Calu3 (cell line): Measurements from ENCODE around the gene RPS6KC1. TPM values are rescaled to one million over a fixed set of nuclear protein-coding genes. Genes with fewer than 3 reads are reported as not detected.
"Not testable (repeated sequence)": the region's sequence is repeated elsewhere in the genome, so short reads cannot be mapped to it uniquely, and the experiment has no call there.

Source experiments
- BruUV-seq: library from RNA; stranded (reverse); fragments of 400-500 nt; replicated peaks from 2 replicates; lab custom pipeline; 2021; lab: Mats Ljungman, UMichigan
- CTCF ChIA-PET: fragments of 300-600 bp; sonication (Branson Sonifier 250); formaldehyde crosslinking; loops from one replicate; lab custom pipeline; 2022; ENCODE audit warnings: antibody characterized with exemption; lab: Charles Lee
- DNase-seq: peaks from one replicate; pipeline ENCODE4 v3.0.0; 2022
- H3K27ac Mint-ChIP-seq: one replicate; pipeline ENCODE4 v1.8.0; 2022; ENCODE audit warnings: mixed read lengths; ENCODE audit not compliant: unreplicated experiment
- H3K27me3 Mint-ChIP-seq: one replicate; pipeline ENCODE4 v1.8.0; 2022; ENCODE audit warnings: mixed read lengths; ENCODE audit not compliant: unreplicated experiment
- H3K36me3 Mint-ChIP-seq: one replicate; pipeline ENCODE4 v1.8.0; 2022; ENCODE audit warnings: mild to moderate bottlenecking, moderate library complexity, mixed read lengths; ENCODE audit not compliant: insufficient read depth, unreplicated experiment
- H3K4me1 Mint-ChIP-seq: one replicate; pipeline ENCODE4 v1.8.0; 2022; ENCODE audit warnings: mild to moderate bottlenecking, low read depth, mixed read lengths; ENCODE audit not compliant: unreplicated experiment
- H3K4me3 Mint-ChIP-seq: one replicate; pipeline ENCODE4 v1.8.0; 2022; ENCODE audit warnings: mild to moderate bottlenecking, low read depth, moderate library complexity, mixed read lengths; ENCODE audit not compliant: unreplicated experiment
- H3K9me3 Mint-ChIP-seq: one replicate; pipeline ENCODE4 v1.8.0; 2022; ENCODE audit warnings: low read depth, mixed read lengths; ENCODE audit not compliant: unreplicated experiment
- intact Hi-C: fragments of 100-400 bp; cut with micrococcal nuclease; formaldehyde crosslinking; loops from one replicate; pipeline ENCODE4 v1.10.0; 2022; ENCODE audit not compliant: unreplicated experiment
- total RNA-seq: library from RNA; stranded (reverse); gene quantifications from 2 replicates; pipeline ENCODE4 v1.2.3, GENCODE V29; 2022
- TF ChIP-seq, protein P1 (sequence below): fragments of 200-600 bp; IDR thresholded peaks from one replicate; pipeline ENCODE4 v1.8.0; 2022; ENCODE audit warnings: antibody characterized with exemption; ENCODE audit not compliant: unreplicated experiment

Gene RPS6KC1
- total RNA-seq, 1 experiment from 2014 or later: 23.5 TPM

DNA sequence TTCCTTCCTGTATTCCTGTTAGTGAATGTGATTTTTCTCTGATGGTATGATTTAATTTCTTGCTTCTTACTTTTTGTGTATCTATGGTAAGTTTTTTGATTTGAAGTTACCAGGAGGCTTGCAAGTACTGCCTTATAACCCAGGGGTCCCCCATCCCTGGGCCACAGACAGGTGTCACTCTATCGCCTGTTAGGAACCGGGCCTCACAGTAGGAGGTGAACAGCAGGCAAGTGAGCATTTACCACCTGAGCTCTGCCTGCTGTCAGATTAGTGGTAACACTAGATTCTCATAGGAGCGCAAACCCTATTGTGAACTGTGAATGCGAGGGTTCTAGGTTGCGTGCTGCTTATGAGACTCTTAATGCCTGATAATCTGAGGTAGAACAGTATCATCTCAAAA, 143.3 kb downstream of the RPS6KC1 start:
- Mint-ChIP-seq H3K36me3 (no peaks in the 10 kb centered on the region), H3K27me3 (no peaks in the 10 kb centered on the region), H3K4me1 (no peaks in the 10 kb centered on the region), H3K4me3 (no peak overlapping the region), H3K27ac (no peak overlapping the region), H3K9me3 (peaks cover 9% of the 10 kb centered on the region)
- no TSS peak for BruUV-seq
- TF ChIP-seq, protein P1, sequence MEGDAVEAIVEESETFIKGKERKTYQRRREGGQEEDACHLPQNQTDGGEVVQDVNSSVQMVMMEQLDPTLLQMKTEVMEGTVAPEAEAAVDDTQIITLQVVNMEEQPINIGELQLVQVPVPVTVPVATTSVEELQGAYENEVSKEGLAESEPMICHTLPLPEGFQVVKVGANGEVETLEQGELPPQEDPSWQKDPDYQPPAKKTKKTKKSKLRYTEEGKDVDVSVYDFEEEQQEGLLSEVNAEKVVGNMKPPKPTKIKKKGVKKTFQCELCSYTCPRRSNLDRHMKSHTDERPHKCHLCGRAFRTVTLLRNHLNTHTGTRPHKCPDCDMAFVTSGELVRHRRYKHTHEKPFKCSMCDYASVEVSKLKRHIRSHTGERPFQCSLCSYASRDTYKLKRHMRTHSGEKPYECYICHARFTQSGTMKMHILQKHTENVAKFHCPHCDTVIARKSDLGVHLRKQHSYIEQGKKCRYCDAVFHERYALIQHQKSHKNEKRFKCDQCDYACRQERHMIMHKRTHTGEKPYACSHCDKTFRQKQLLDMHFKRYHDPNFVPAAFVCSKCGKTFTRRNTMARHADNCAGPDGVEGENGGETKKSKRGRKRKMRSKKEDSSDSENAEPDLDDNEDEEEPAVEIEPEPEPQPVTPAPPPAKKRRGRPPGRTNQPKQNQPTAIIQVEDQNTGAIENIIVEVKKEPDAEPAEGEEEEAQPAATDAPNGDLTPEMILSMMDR: no peak
- CTCF ChIA-PET: no interaction called here
- no peak for DNase-seq
- intact Hi-C loops: no loop called here

DNA sequence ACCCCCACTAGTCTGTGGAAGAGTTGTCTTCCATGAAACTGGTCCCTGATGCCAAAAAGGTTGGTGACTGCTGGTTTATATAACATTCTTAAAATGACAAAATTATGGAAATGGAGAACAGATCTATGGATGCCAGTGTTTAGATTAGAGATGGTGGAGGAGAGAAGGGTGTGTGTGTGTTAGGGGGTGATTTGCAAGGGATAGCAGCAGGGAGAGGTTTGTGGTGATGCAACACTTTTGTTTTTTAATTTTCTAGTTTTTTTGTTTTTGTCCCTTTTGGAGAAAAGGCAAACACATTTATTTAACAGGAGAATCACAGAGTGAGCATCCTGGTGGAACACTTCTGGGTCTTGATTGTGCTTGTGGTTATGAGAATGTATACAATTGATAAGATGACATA, 143.8 kb downstream of the RPS6KC1 start:
- no peak overlapping the region for H3K4me3 Mint-ChIP-seq
- BruUV-seq: no TSS peak
- H3K27ac Mint-ChIP-seq: no peak overlapping the region
- peaks cover 7% of the 10 kb centered on the region for H3K9me3 Mint-ChIP-seq
- no peaks in the 10 kb centered on the region for H3K27me3 Mint-ChIP-seq
- intact Hi-C loops: no loop called here
- CTCF ChIA-PET: interaction anchor here (0.7 kb wide), 1 partner anchor 135 kb away, joined by 3 read pairs; no protein-coding TSS in a partner anchor
- TF ChIP-seq, protein P1: no peak
- no peak for DNase-seq
- no peaks in the 10 kb centered on the region for H3K36me3 Mint-ChIP-seq
- H3K4me1 Mint-ChIP-seq: no peaks in the 10 kb centered on the region

DNA sequence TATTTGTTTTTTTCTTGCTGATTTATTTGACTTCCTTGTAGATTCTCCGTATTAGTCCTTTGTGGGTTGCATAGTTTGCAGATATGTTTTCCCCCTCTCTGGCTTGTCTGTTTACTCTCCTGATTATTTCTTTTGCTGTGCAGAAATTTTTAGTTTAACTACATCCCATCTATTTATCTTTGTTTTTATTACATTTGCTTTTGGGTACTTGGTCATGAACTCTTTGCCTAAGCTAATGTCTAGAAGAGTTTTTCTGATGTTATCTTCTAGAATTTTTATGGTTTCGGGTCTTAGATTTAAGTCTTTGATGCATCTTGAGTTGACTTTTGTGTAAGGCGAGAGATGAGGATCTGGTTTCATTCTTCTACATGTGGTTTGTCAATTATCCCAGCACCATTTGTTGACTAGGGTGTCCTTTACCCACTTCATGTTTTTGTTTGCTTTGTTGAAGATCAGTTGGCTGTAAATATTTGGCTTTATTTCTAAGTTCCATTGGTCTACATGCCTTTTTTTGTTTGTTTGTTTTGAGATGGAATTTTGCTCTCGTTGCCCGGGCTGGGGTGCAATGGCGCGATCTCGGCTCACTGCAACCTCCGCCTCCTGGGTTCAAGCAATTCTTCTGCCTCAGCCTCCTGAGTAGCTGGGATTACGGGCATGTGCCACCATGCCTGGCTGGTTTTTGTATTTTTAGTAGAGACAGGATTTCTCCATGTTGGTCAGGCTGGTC, 145.4 kb downstream of the RPS6KC1 start:
- H3K36me3 Mint-ChIP-seq, H3K4me3 Mint-ChIP-seq, DNase-seq, H3K27me3 Mint-ChIP-seq, BruUV-seq, CTCF ChIA-PET, H3K4me1 Mint-ChIP-seq, H3K27ac Mint-ChIP-seq, intact Hi-C loops: not testable (repeated sequence)
- H3K9me3 Mint-ChIP-seq: peaks cover 11% of the 10 kb centered on the region

DNA sequence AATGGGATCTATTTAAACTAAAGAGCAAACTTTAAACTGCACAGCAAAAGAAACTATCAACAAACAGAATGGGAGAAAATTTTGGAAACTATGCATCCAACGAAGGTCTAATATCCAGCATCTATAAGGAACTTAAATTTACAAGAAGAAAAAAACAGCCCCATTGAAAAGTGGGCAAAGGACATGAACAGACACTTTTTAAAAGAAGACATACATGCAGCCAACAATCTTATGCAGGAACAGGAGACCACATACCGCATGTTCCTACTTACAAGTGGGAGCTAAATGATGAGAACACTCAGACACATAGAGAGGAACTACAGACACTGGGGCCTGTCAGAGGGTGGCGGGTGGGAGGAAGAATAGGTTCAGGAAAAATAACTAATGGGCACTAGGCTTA, 149.6 kb downstream of the RPS6KC1 start:
- Mint-ChIP-seq H3K9me3 (peaks cover 4% of the 10 kb centered on the region), H3K36me3 (no peaks in the 10 kb centered on the region), H3K27ac (no peak overlapping the region), H3K4me3 (no peak overlapping the region), H3K4me1 (no peaks in the 10 kb centered on the region), H3K27me3 (no peaks in the 10 kb centered on the region)
- intact Hi-C loops: no loop called here
- CTCF ChIA-PET: no interaction called here
- DNase-seq: no peak
- TF ChIP-seq, protein P1: no peak
- BruUV-seq: no TSS peak
